Measurements from ENCODE around the gene MRPS23. TPM values are rescaled to one million over a fixed set of nuclear protein-coding genes. Genes with fewer than 3 reads are reported as not detected.

The MRPS23 gene
- total and polyA plus RNA-seq, 9 of the 15 experiments (the other 6 are each of a cell fraction or from before 2014, with no cell fraction given): 59.1 to 298 (median 98.8) TPM

GRCh38 chr17:57887161-57887560, 37.3 kb upstream of the MRPS23 start (continued):
- TF ChIP-seq CREB5 (CRISPR knock-in tag; IDR thresholded peaks at IDR 0.05): no peak
- no peak for TF ChIP-seq MEF2A (IDR thresholded peaks at IDR 0.05; ENCODE audit: control insufficient read depth, low read depth, low read length)
- TF ChIP-seq CBFB (CRISPR knock-in tag; IDR thresholded peaks at IDR 0.05): no peak
- TF ChIP-seq NR3C1 (CRISPR knock-in tag; IDR thresholded peaks at IDR 0.05): no peak
- TF ChIP-seq HEY1 (CRISPR knock-in tag; IDR thresholded peaks at IDR 0.05; ENCODE audit: borderline replicate concordance): no peak
- no peak for TF ChIP-seq ZNF24 (IDR thresholded peaks at IDR 0.05)
- TF ChIP-seq ZNF717 (CRISPR knock-in tag; IDR thresholded peaks at IDR 0.05): no peak
- no peak for TF ChIP-seq ID3 (CRISPR knock-in tag; IDR thresholded peaks at IDR 0.05)
- no peak for TF ChIP-seq ID3 (tag; IDR thresholded peaks at IDR 0.05)
- no peak for TF ChIP-seq ELK3 (CRISPR knock-in tag; IDR thresholded peaks at IDR 0.05)
- TF ChIP-seq BHLHE40 (IDR thresholded peaks at IDR 0.05; ENCODE audit: low read length): no peak
- TF ChIP-seq NFIX (CRISPR knock-in tag; IDR thresholded peaks at IDR 0.05; ENCODE audit: low read depth): no peak
- TF ChIP-seq TCF15 (CRISPR knock-in tag; IDR thresholded peaks at IDR 0.05): no peak

All from K562 (cell line).